SK-N-SH treated with all-trans-retinoic acid at 6 μM for 48 hours (cell line): Measurements from ENCODE around the gene LARP4B.

Source experiments
- PPARA ChIP-seq: fragments of 250-450 bp; sonication (Bioruptor Pico); IDR thresholded peaks from 2 replicates; pipeline ENCODE4 v1.5.0; 2020; ENCODE audit warnings: mild to moderate bottlenecking, borderline replicate concordance
- SNAI2 ChIP-seq: fragments of 250-450 bp; sonication (Bioruptor Pico); IDR thresholded peaks from 2 replicates; pipeline ENCODE4 v1.5.0; 2020; ENCODE audit warnings: mild to moderate bottlenecking, moderate library complexity
- ZFP30 ChIP-seq: fragments of 450-650 bp; formaldehyde crosslinking; IDR thresholded peaks from 2 replicates; pipeline ENCODE4 v1.5.0; 2022; ENCODE audit warnings: mild to moderate bottlenecking, moderate library complexity
- ZNF70 ChIP-seq: fragments of 450-650 bp; formaldehyde crosslinking; IDR thresholded peaks from 2 replicates; pipeline ENCODE4 v1.5.0; 2020; ENCODE audit warnings: mild to moderate bottlenecking, moderate library complexity
- TF ChIP-seq, protein P1 (sequence below): fragments of 250-450 bp; sonication (Bioruptor Pico); IDR thresholded peaks from 2 replicates; pipeline ENCODE4 v1.5.0; 2020; ENCODE audit warnings: mild to moderate bottlenecking, moderate library complexity

DNA sequence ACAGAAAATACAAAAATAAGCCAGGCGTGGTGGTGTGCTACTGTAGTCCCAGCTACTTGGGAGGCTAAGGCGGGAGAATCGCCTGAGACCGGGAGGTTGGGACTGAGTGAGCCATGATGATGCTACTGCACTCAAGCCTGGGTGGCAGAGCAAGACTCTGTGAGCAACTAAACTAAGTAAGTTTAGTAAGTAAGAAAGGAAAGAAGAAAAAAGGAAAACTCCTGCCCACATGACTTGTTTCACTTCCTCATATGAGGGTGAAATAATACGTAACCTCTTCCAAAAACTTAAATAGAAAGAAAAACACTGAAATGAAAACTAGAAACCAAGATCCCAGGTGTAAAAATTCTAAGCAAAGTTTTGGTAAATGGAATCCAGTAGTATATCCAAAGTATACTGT lies 79.6 kb downstream of the LARP4B start:
- TF ChIP-seq SNAI2 (CRISPR knock-in tag) (no peak), PPARA (CRISPR knock-in tag) (no peak), ZNF70 (CRISPR knock-in tag) (no peak), ZFP30 (CRISPR knock-in tag) (no peak)
- TF ChIP-seq, protein P1, sequence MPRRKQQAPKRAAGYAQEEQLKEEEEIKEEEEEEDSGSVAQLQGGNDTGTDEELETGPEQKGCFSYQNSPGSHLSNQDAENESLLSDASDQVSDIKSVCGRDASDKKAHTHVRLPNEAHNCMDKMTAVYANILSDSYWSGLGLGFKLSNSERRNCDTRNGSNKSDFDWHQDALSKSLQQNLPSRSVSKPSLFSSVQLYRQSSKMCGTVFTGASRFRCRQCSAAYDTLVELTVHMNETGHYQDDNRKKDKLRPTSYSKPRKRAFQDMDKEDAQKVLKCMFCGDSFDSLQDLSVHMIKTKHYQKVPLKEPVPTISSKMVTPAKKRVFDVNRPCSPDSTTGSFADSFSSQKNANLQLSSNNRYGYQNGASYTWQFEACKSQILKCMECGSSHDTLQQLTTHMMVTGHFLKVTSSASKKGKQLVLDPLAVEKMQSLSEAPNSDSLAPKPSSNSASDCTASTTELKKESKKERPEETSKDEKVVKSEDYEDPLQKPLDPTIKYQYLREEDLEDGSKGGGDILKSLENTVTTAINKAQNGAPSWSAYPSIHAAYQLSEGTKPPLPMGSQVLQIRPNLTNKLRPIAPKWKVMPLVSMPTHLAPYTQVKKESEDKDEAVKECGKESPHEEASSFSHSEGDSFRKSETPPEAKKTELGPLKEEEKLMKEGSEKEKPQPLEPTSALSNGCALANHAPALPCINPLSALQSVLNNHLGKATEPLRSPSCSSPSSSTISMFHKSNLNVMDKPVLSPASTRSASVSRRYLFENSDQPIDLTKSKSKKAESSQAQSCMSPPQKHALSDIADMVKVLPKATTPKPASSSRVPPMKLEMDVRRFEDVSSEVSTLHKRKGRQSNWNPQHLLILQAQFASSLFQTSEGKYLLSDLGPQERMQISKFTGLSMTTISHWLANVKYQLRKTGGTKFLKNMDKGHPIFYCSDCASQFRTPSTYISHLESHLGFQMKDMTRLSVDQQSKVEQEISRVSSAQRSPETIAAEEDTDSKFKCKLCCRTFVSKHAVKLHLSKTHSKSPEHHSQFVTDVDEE (CRISPR knock-in tag): no peak
